ENCODE data around the gene NTNG1.

The NTNG1 gene

GRCh38 chr1:107501081-107501605, 360.3 kb downstream of the NTNG1 start:
- no peak for DNase-seq (ENCODE audit: low read depth in 2 of 2)

- DNase-seq (ENCODE audit: low read depth in 2 of 2) = no peak
These were observed 369.5 kb downstream of the NTNG1 start for GRCh38 chr1:107510347-107510746.

GRCh38 chr1:107512836-107513235, 372.0 kb downstream of the NTNG1 start:
- DNase-seq (ENCODE audit: low read depth in 2 of 2) = no peak

GRCh38 chr1:107514841-107515240, 374.0 kb downstream of the NTNG1 start:
- no peak for DNase-seq (ENCODE audit: low read depth in 2 of 2)

- DNase-seq (ENCODE audit: low read depth in 2 of 2) = no peak
These were observed 374.9 kb downstream of the NTNG1 start for GRCh38 chr1:107515702-107516101.

GRCh38 chr1:107523061-107523460, 382.2 kb downstream of the NTNG1 start:
- no peak for DNase-seq (ENCODE audit: low read depth in 2 of 2)

- DNase-seq (ENCODE audit: low read depth in 2 of 2) = no peak
These were observed 382.9 kb downstream of the NTNG1 start for GRCh38 chr1:107523736-107524135.

GRCh38 chr1:107524301-107524700, 383.5 kb downstream of the NTNG1 start:
- no peak for DNase-seq (ENCODE audit: low read depth in 2 of 2)

GRCh38 chr1:107525145-107525544, 384.3 kb downstream of the NTNG1 start:
- no peak for DNase-seq (ENCODE audit: low read depth in 2 of 2)

GRCh38 chr1:107525961-107526360, 385.1 kb downstream of the NTNG1 start:
- no peak for DNase-seq (ENCODE audit: low read depth in 2 of 2)

- no peak for DNase-seq (ENCODE audit: low read depth in 2 of 2)
These were observed 385.8 kb downstream of the NTNG1 start for GRCh38 chr1:107526524-107527198.

GRCh38 chr1:107529511-107530149, 388.8 kb downstream of the NTNG1 start:
- DNase-seq (ENCODE audit: low read depth in 2 of 2) = no peak

- no peak for DNase-seq (ENCODE audit: low read depth in 2 of 2)
These were observed 389.7 kb downstream of the NTNG1 start for GRCh38 chr1:107530543-107530942.

- no peak for DNase-seq (ENCODE audit: low read depth in 2 of 2)
These were observed 390.4 kb downstream of the NTNG1 start for GRCh38 chr1:107531065-107531908.

GRCh38 chr1:107532318-107532717, 391.5 kb downstream of the NTNG1 start:
- DNase-seq (ENCODE audit: low read depth in 2 of 2) = no peak

All from stimulated activated CD4-positive, alpha-beta T cell treated with anti-CD3 and anti-CD28 coated beads, Interleukin-1b, Interleukin-23, amount 100 ng/mL, for 1 hour (primary cell).